Liver (tissue), 9 donors: ENCODE measurements around the gene B4GALNT3. TPM values are rescaled to one million over a fixed set of nuclear protein-coding genes. Genes with fewer than 3 reads are reported as not detected.

Experiments used
- DNase-seq: peaks from one replicate; pipeline ENCODE4 v3.0.0-alpha.2; 2017; ENCODE audit warnings: low spot score
- H3K27ac ChIP-seq, 2 donors: one replicate each; pipeline ENCODE4 v1.7.0; 2013; ENCODE audit warnings: inconsistent platforms in 2 of 2, low read length in 2 of 2, control low read depth in 1 of 2, low read depth in 1 of 2, mild to moderate bottlenecking in 1 of 2
- H3K27me3 ChIP-seq, 4 donors: one replicate each; pipeline versions ENCODE4 v1.6.1 to v1.7.0; 2013; ENCODE audit warnings: low read length in 3 of 4, inconsistent platforms in 1 of 4, mild to moderate bottlenecking in 1 of 4, moderate library complexity in 1 of 4; ENCODE audit not compliant: control insufficient read depth in 4 of 4, insufficient read depth in 4 of 4
- H3K36me3 ChIP-seq, 4 donors: one replicate each; pipeline versions ENCODE4 v1.6.1 to v1.7.0; 2013; ENCODE audit warnings: low read length in 3 of 4, mild to moderate bottlenecking in 3 of 4, low read depth in 1 of 4, moderate library complexity in 1 of 4; ENCODE audit not compliant: control insufficient read depth in 4 of 4, insufficient read depth in 3 of 4
- H3K4me1 ChIP-seq, 4 donors: one replicate each; pipeline versions ENCODE4 v1.6.1 to v1.7.0; 2013; ENCODE audit warnings: low read length in 3 of 4, mild to moderate bottlenecking in 3 of 4, moderate library complexity in 1 of 4; ENCODE audit not compliant: control insufficient read depth in 4 of 4, insufficient read depth in 4 of 4
- H3K4me3 ChIP-seq, 3 donors: one replicate each; pipeline versions ENCODE4 v1.6.1 to v1.7.0; 2013; ENCODE audit warnings: low read length in 3 of 3, control low read depth in 1 of 3, low read depth in 1 of 3, mild to moderate bottlenecking in 1 of 3
- H3K9ac ChIP-seq, 2 donors: one replicate each; pipeline ENCODE4 v1.7.0; 2013; ENCODE audit warnings: low read length in 2 of 2, mild to moderate bottlenecking in 2 of 2, moderate library complexity in 2 of 2, control low read depth in 1 of 2, low read depth in 1 of 2
- H3K9me3 ChIP-seq, 4 donors: one replicate each; pipeline versions ENCODE4 v1.6.1 to v1.7.0; 2013; ENCODE audit warnings: low read length in 3 of 4; ENCODE audit not compliant: control insufficient read depth in 4 of 4
- CTCF ChIP-seq: fragments of 150-350 bp; IDR thresholded peaks from 2 replicates; pipeline ENCODE4 v1.5.1; 2017; ENCODE audit warnings: improper control_type of control experiment, low read depth, low read length; ENCODE audit not compliant: missing input control
- EGR1 ChIP-seq, 2 donors: IDR thresholded peaks; 2 replicates each; pipeline ENCODE4 v1.6.1; 2016 to 2018; ENCODE audit warnings: antibody characterized with exemption in 2 of 2, low read depth in 2 of 2
- FOXA1 ChIP-seq: IDR thresholded peaks from 2 replicates; pipeline ENCODE4 v1.6.1; 2016; ENCODE audit warnings: antibody characterized with exemption
- FOXA2 ChIP-seq: IDR thresholded peaks from 2 replicates; pipeline ENCODE4 v1.6.1; 2016; ENCODE audit warnings: antibody characterized with exemption
- GABPA ChIP-seq, 2 donors: IDR thresholded peaks in 1 of 2; conservative IDR thresholded peaks in 1 of 2; 2 replicates each; pipeline ENCODE4 v1.6.1; 2016; ENCODE audit warnings: antibody characterized with exemption in 2 of 2, mild to moderate bottlenecking in 1 of 2, moderate library complexity in 1 of 2
- HNF4A ChIP-seq, 2 donors: conservative IDR thresholded peaks; 2 replicates each; pipeline ENCODE4 v1.6.1; 2016; ENCODE audit warnings: antibody characterized with exemption in 2 of 2, mild to moderate bottlenecking in 2 of 2
- HNF4G ChIP-seq: IDR thresholded peaks from 2 replicates; pipeline ENCODE4 v1.6.1; 2016; ENCODE audit warnings: antibody characterized with exemption
- JUND ChIP-seq, 2 donors: IDR thresholded peaks; 2 replicates each; pipeline ENCODE4 v1.6.1; 2016; ENCODE audit warnings: antibody characterized with exemption in 2 of 2
- NR2F2 ChIP-seq: IDR thresholded peaks from 2 replicates; pipeline ENCODE4 v1.6.1; 2016; ENCODE audit warnings: antibody characterized with exemption
- RAD21 ChIP-seq, 2 donors: IDR thresholded peaks; 2 replicates each; pipeline ENCODE4 v1.6.1; 2016; ENCODE audit warnings: antibody characterized with exemption in 2 of 2, mild to moderate bottlenecking in 2 of 2
- REST ChIP-seq: IDR thresholded peaks from 2 replicates; pipeline ENCODE4 v1.6.1; 2016; ENCODE audit warnings: antibody characterized with exemption, mild to moderate bottlenecking
- RXRA ChIP-seq, 2 donors: IDR thresholded peaks; 2 replicates each; pipeline ENCODE4 v1.6.1; 2017 to 2018; ENCODE audit warnings: antibody characterized with exemption in 2 of 2, mild to moderate bottlenecking in 1 of 2
- SP1 ChIP-seq: IDR thresholded peaks from 2 replicates; pipeline ENCODE4 v1.6.1; 2018; ENCODE audit warnings: antibody characterized with exemption, mild to moderate bottlenecking
- TAF1 ChIP-seq: conservative IDR thresholded peaks from 2 replicates; pipeline ENCODE4 v1.6.1; 2016; ENCODE audit warnings: antibody characterized with exemption, mild to moderate bottlenecking
- YY1 ChIP-seq: IDR thresholded peaks from 2 replicates; pipeline ENCODE4 v1.6.1; 2016; ENCODE audit warnings: antibody characterized with exemption, mild to moderate bottlenecking
- WGBS: extraction: QIAGEN DNeasy Blood & Tissue Kit; methylation state at CpG from one replicate; pipeline ENCODE4 v1.1.7; 2013; 5-methylcytosine and 5-hydroxymethylcytosine counted together
- polyA plus RNA-seq, 2 donors: library from polyadenylated mRNA; stranded (reverse) in 1 of 2; unstranded in 1 of 2; fragments of 200-250 nt in 1 of 2; fragments of >200 nt in 1 of 2; fragmentation: Nextera tagmentation in 1 of 2; extraction: Ambion mirVana in 1 of 2; gene quantifications; one replicate each; pipeline versions ENCODE4 v1.2.1 to v1.2.3, GENCODE V29; 2013 to 2015
- total RNA-seq, 2 donors: library from RNA; depleted of rRNA; stranded (reverse); fragments of >200 nt; gene quantifications; one replicate each; pipeline ENCODE4 v1.2.3, GENCODE V29; 2014
- TF ChIP-seq, protein P1 (sequence below): IDR thresholded peaks from 2 replicates; pipeline ENCODE4 v1.6.1; 2016; ENCODE audit warnings: antibody characterized with exemption
- TF ChIP-seq, protein P2 (sequence below): IDR thresholded peaks from 2 replicates; pipeline ENCODE4 v1.6.1; 2016; ENCODE audit warnings: antibody characterized with exemption
- TF ChIP-seq, protein P3 (sequence below): IDR thresholded peaks from 2 replicates; pipeline ENCODE4 v1.6.1; 2016; ENCODE audit warnings: antibody characterized with exemption
- donor health status: healthy.
- donor health status: healthy.
- donor health status: healthy.
- donor health status: healthy.
- donor health status: healthy.

The B4GALNT3 gene
- total and polyA plus RNA-seq, 4 donors: 0.09 to 0.25 (median 0.14) TPM; not detected in 1

- Histone ChIP-seq H3K4me3 (no peak overlapping the region), H3K27me3 (peaks cover 0 to 6% (median 0%) of the 10 kb centered on the region in 4 donors), H3K27ac (no peak overlapping the region), H3K9ac (no peak overlapping the region), H3K9me3 (no peaks in the 10 kb centered on the region), H3K36me3 (no peaks in the 10 kb centered on the region), H3K4me1 (no peaks in the 10 kb centered on the region)
- no peak for TF ChIP-seq EGR1 (IDR thresholded peaks at IDR 0.05; ENCODE audit: low read depth in 2 of 2)
- no peak for TF ChIP-seq RAD21 (IDR thresholded peaks at IDR 0.05)
- TF ChIP-seq, protein P1, sequence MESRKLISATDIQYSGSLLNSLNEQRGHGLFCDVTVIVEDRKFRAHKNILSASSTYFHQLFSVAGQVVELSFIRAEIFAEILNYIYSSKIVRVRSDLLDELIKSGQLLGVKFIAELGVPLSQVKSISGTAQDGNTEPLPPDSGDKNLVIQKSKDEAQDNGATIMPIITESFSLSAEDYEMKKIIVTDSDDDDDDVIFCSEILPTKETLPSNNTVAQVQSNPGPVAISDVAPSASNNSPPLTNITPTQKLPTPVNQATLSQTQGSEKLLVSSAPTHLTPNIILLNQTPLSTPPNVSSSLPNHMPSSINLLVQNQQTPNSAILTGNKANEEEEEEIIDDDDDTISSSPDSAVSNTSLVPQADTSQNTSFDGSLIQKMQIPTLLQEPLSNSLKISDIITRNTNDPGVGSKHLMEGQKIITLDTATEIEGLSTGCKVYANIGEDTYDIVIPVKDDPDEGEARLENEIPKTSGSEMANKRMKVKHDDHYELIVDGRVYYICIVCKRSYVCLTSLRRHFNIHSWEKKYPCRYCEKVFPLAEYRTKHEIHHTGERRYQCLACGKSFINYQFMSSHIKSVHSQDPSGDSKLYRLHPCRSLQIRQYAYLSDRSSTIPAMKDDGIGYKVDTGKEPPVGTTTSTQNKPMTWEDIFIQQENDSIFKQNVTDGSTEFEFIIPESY: no peak
- TF ChIP-seq HNF4G: no peak
- TF ChIP-seq, protein P2, sequence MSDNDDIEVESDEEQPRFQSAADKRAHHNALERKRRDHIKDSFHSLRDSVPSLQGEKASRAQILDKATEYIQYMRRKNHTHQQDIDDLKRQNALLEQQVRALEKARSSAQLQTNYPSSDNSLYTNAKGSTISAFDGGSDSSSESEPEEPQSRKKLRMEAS: no peak
- no peak for TF ChIP-seq REST
- no peak for TF ChIP-seq RXRA (IDR thresholded peaks at IDR 0.05)
- TF ChIP-seq JUND (IDR thresholded peaks at IDR 0.05): no peak
- TF ChIP-seq FOXA1: no peak
- no peak for TF ChIP-seq FOXA2
- TF ChIP-seq, protein P3, sequence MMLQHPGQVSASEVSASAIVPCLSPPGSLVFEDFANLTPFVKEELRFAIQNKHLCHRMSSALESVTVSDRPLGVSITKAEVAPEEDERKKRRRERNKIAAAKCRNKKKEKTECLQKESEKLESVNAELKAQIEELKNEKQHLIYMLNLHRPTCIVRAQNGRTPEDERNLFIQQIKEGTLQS: no peak
- no peak for TF ChIP-seq NR2F2
- TF ChIP-seq GABPA (IDR thresholded peaks at IDR 0.05 in 1 of 2, conservative IDR thresholded peaks at IDR 0.05 in 1 of 2): no peak
- TF ChIP-seq YY1: no peak
- TF ChIP-seq HNF4A (conservative IDR thresholded peaks at IDR 0.05): no peak
- no peak for TF ChIP-seq TAF1
- no peak for DNase-seq
- WGBS: 74% methylated on average over 11 of the region's 11 CpGs
Measured at GRCh38 chr12:484096-484495, 24.4 kb downstream of the B4GALNT3 start.

DNA sequence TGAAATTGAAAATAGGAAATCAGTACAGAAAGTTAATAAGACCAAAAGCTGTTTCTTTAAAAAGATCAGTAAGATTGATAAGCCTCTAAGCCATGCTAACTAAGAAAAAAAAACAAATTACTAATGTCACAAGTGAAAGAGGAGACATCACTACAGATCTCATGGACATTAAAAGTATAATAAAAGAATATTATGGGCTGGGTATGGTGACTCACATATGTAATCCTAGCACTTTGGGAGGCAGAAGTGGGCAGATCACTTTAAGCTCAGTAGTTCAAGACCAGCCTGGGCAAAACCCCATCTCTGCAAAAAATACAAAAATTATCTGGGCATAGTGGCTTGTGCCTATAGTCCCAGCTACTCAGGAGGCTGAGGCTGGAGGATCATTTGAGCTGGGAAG, 30.5 kb downstream of the B4GALNT3 start:
- Histone ChIP-seq H3K27ac (no peak overlapping the region), H3K4me1 (no peaks in the 10 kb centered on the region), H3K4me3 (no peak overlapping the region), H3K9me3 (peaks cover 0 to 3% (median under 1%) of the 10 kb centered on the region in 4 donors), H3K9ac (no peak overlapping the region), H3K36me3 (no peaks in the 10 kb centered on the region), H3K27me3 (peaks cover 0 to 2% (median 0%) of the 10 kb centered on the region in 4 donors)
- TF ChIP-seq, protein P2: no peak
- TF ChIP-seq RXRA (IDR thresholded peaks at IDR 0.05) (no peak), TAF1 (no peak), SP1 (no peak), HNF4G (no peak), FOXA1 (no peak), CTCF (no peak), RAD21 (IDR thresholded peaks at IDR 0.05) (no peak)
- TF ChIP-seq, protein P1: no peak
- DNase-seq: no peak
